ENCODE data around the gene EDN3.

Gene EDN3

DNA sequence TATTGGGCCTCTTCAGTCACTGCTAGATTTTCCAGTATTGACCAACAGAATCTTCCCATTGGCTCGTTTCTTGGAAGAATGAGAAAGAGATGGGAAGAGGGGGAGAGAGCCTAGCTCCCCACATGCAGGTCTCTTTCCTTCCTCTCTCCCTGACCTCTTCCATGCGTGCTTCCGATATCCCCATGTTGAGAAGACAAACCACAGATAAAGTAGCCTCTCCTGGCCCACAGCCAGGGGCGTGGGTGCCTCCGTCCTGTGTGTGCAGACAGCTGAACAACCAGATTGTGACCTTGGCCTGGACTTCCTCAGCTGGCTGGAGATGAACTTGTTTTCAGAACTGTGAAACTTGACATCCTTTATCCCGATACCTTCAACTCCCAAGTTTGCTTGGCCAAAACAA, 71.0 kb downstream of the EDN3 start:
- no peak for DNase-seq

DNA sequence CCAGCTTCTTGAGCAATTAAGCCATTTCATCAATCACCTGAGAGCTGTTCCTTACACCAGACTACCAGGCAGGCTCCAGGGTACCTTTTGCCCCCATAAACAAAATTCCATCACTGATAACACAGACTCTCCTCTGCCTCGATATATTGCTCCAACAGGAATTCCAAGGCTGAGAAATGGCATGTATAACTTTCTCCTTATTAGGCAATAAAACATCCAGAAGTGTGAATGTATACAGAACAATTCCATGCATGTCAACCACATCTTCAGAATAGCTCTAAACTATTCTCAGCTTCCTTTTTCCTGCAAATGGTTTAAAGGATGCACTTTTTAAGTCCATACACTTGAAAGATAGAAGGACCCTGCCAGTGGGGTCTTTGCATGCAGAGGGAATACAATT, 73.8 kb downstream of the EDN3 start:
- DNase-seq = no peak

DNA sequence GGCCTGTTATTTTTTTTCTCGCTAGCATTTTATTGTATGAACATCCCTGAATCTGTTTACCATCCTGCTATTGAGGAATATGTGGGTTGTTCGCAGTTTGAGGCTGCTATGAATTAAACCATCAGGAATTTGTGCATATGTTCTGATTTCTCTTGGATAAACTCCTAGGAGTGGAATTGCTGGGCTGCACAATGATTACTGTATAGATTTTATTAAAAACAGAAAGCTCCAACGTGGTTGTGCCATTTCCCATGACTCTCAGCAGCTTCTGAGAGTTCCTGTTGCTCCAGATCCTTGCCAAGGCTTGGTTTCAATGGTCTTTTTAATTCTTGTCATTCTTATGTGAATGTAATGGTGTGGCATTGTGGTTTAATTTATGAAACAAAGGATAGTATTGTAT, 75.1 kb downstream of the EDN3 start:
- no peak for DNase-seq
